H9 (cell line): ENCODE results near the gene LGR5. TPM values are rescaled to one million over a fixed set of nuclear protein-coding genes. Genes with fewer than 3 reads are reported as not detected.

ENCODE experiments used
- DNase-seq: peaks from one replicate; pipeline ENCODE4 v3.0.0-alpha.2; 2017
- H2AFZ ChIP-seq: one replicate; pipeline ENCODE4 v1.6.1; 2013; ENCODE audit warnings: mild to moderate bottlenecking, low read length, control low read depth, moderate library complexity
- H2AK5ac ChIP-seq: 2 replicates; pipeline ENCODE4 v1.6.1; 2013; ENCODE audit warnings: low read length, control low read depth, mixed read lengths; ENCODE audit not compliant: insufficient read length
- H2BK120ac ChIP-seq: one replicate; pipeline ENCODE4 v1.6.1; 2013; ENCODE audit warnings: low read depth, mild to moderate bottlenecking, low read length, control low read depth, inconsistent platforms; ENCODE audit not compliant: poor library complexity, severe bottlenecking
- H2BK12ac ChIP-seq: 2 replicates; pipeline ENCODE4 v1.6.1; 2013; ENCODE audit warnings: low read length, control low read depth, mixed read lengths, low read depth; ENCODE audit not compliant: insufficient read length
- H2BK15ac ChIP-seq: 2 replicates; pipeline ENCODE4 v1.6.1; 2013; ENCODE audit warnings: low read depth, low read length, control low read depth
- H2BK20ac ChIP-seq: one replicate; pipeline ENCODE4 v1.6.1; 2013; ENCODE audit warnings: low read depth, mild to moderate bottlenecking, low read length, control low read depth, inconsistent platforms; ENCODE audit not compliant: poor library complexity, severe bottlenecking
- H2BK5ac ChIP-seq: 2 replicates; pipeline ENCODE4 v1.6.1; 2013; ENCODE audit warnings: low read length, control low read depth, mixed read lengths; ENCODE audit not compliant: insufficient read length
- H3K14ac ChIP-seq: 2 replicates; pipeline ENCODE4 v1.6.1; 2013; ENCODE audit warnings: low read length, control low read depth; ENCODE audit not compliant: insufficient read depth
- H3K18ac ChIP-seq: 2 replicates; pipeline ENCODE4 v1.6.1; 2013; ENCODE audit warnings: low read depth, mild to moderate bottlenecking, mixed read lengths, low read length, control low read depth; ENCODE audit not compliant: insufficient read length
- H3K23ac ChIP-seq: 2 replicates; pipeline ENCODE4 v1.6.1; 2013; ENCODE audit warnings: low read length, control low read depth, mixed read lengths, low read depth; ENCODE audit not compliant: insufficient read length
- H3K23me2 ChIP-seq: 2 replicates; pipeline ENCODE4 v1.6.1; 2013; ENCODE audit warnings: low read depth, mild to moderate bottlenecking, mixed read lengths, low read length, control low read depth; ENCODE audit not compliant: insufficient read length, poor library complexity, severe bottlenecking
- H3K27ac ChIP-seq: 2 replicates; pipeline ENCODE4 v1.5.1; 2013; ENCODE audit warnings: low read length, control low read depth, mixed read lengths, low read depth; ENCODE audit not compliant: insufficient read length
- H3K27me3 ChIP-seq: 2 replicates; pipeline ENCODE4 v1.6.1; 2013; ENCODE audit warnings: low read length, control low read depth, inconsistent platforms; ENCODE audit not compliant: insufficient read depth
- H3K4ac ChIP-seq: 2 replicates; pipeline ENCODE4 v1.6.1; 2013; ENCODE audit warnings: low read depth, mild to moderate bottlenecking, control low read depth, inconsistent platforms, low read length, moderate library complexity
- H3K4me1 ChIP-seq: 2 replicates; pipeline ENCODE4 v1.6.1; 2013; ENCODE audit warnings: low read length, control low read depth, inconsistent platforms; ENCODE audit not compliant: insufficient read depth
- H3K4me2 ChIP-seq: 2 replicates; pipeline ENCODE4 v1.6.1; 2013; ENCODE audit warnings: low read length, control low read depth, mixed read lengths; ENCODE audit not compliant: insufficient read length, insufficient read depth
- H3K56ac ChIP-seq: 2 replicates; pipeline ENCODE4 v1.6.1; 2013; ENCODE audit warnings: low read depth, mild to moderate bottlenecking, mixed read lengths, low read length, control low read depth; ENCODE audit not compliant: insufficient read length
- H3K79me1 ChIP-seq: 2 replicates; pipeline ENCODE4 v1.6.1; 2013; ENCODE audit warnings: low read depth, mild to moderate bottlenecking, moderate library complexity, low read length, control low read depth, inconsistent platforms; ENCODE audit not compliant: insufficient read depth, poor library complexity, severe bottlenecking
- H3K79me2 ChIP-seq: 2 replicates; pipeline ENCODE4 v1.6.1; 2013; ENCODE audit warnings: low read length, control low read depth, inconsistent platforms; ENCODE audit not compliant: insufficient read depth
- H3K9ac ChIP-seq: 2 replicates; pipeline ENCODE4 v1.6.1; 2013; ENCODE audit warnings: low read length, control low read depth, mixed read lengths; ENCODE audit not compliant: insufficient read length; ENCODE audit errors: extremely low read depth
- H3K9me3 ChIP-seq: one replicate; pipeline ENCODE4 v1.6.1; 2013; ENCODE audit warnings: low read depth, low read length, inconsistent platforms; ENCODE audit not compliant: control insufficient read depth
- H3T11ph ChIP-seq: one replicate; pipeline ENCODE4 v1.6.1; 2013; ENCODE audit warnings: mild to moderate bottlenecking, low read length, control low read depth, inconsistent platforms
- H4K20me1 ChIP-seq: one replicate; pipeline ENCODE4 v1.6.1; 2013; ENCODE audit not compliant: control insufficient read depth, insufficient read length, insufficient read depth
- H4K5ac ChIP-seq: 2 replicates; pipeline ENCODE4 v1.6.1; 2013; ENCODE audit warnings: low read depth, mild to moderate bottlenecking, mixed read lengths, low read length, control low read depth; ENCODE audit not compliant: insufficient read length
- H4K8ac ChIP-seq: replicated peaks from 2 replicates; pipeline ENCODE4 v1.6.1; 2013; ENCODE audit warnings: low read length, control low read depth, mixed read lengths, low read depth; ENCODE audit not compliant: insufficient read length
- H4K91ac ChIP-seq: 2 replicates; pipeline ENCODE4 v1.6.1; 2013; ENCODE audit warnings: low read depth, mild to moderate bottlenecking, moderate library complexity, mixed read lengths, low read length, control low read depth; ENCODE audit not compliant: insufficient read length
- H3K27ac Mint-ChIP-seq, 3 experiments: 2 replicates in 2 of 3; 3 replicates in 1 of 3; pipeline ENCODE4 v1.8.0; 2020 to 2021; ENCODE audit warnings: mixed read lengths in 3 of 3, mild to moderate bottlenecking in 1 of 3, moderate library complexity in 1 of 3
- H3K27me3 Mint-ChIP-seq: 2 replicates; pipeline ENCODE4 v1.8.0; 2021; ENCODE audit warnings: low read depth, mild to moderate bottlenecking, moderate library complexity, mixed read lengths
- H3K36me3 Mint-ChIP-seq, 3 experiments: 2 replicates in 2 of 3; 3 replicates in 1 of 3; pipeline ENCODE4 v1.8.0; 2020 to 2021; ENCODE audit warnings: low read depth in 3 of 3, mixed read lengths in 3 of 3; ENCODE audit not compliant: insufficient read depth in 1 of 3
- H3K4me1 Mint-ChIP-seq, 2 experiments: 2 replicates each; pipeline ENCODE4 v1.8.0; 2020; ENCODE audit warnings: mixed read lengths in 2 of 2
- H3K4me3 Mint-ChIP-seq, 2 experiments: 2 replicates in 1 of 2; 3 replicates in 1 of 2; pipeline ENCODE4 v1.8.0; 2020 to 2021; ENCODE audit warnings: mild to moderate bottlenecking in 2 of 2, mixed read lengths in 2 of 2, moderate library complexity in 1 of 2
- H3K9me3 Mint-ChIP-seq, 2 experiments: 2 replicates in 1 of 2; 3 replicates in 1 of 2; pipeline ENCODE4 v1.8.0; 2020; ENCODE audit warnings: mild to moderate bottlenecking in 2 of 2, mixed read lengths in 2 of 2, moderate library complexity in 1 of 2
- WGBS: extraction: QIAGEN DNeasy Blood & Tissue Kit; methylation state at CpG from one replicate; pipeline ENCODE4 v1.1.7; 2013; ENCODE audit warnings: missing lambda C conversion rate, low lambda C conversion rate, mixed read lengths; ENCODE audit not compliant: insufficient read length; ENCODE audit errors: extremely low coverage; 5-methylcytosine and 5-hydroxymethylcytosine counted together
- total RNA-seq: library from RNA; stranded (reverse); gene quantifications from 2 replicates; pipeline ENCODE4 v1.2.1, GENCODE V29; 2021
- TF ChIP-seq, protein P1 (sequence below): fragments of 200-600 bp; sonication (generic); conservative IDR thresholded peaks from 3 replicates; pipeline ENCODE4 v1.8.0; 2021; ENCODE audit warnings: antibody characterized with exemption, mild to moderate bottlenecking

The LGR5 gene
- total RNA-seq, 1 experiment from 2014 or later: 0.09 TPM

DNA sequence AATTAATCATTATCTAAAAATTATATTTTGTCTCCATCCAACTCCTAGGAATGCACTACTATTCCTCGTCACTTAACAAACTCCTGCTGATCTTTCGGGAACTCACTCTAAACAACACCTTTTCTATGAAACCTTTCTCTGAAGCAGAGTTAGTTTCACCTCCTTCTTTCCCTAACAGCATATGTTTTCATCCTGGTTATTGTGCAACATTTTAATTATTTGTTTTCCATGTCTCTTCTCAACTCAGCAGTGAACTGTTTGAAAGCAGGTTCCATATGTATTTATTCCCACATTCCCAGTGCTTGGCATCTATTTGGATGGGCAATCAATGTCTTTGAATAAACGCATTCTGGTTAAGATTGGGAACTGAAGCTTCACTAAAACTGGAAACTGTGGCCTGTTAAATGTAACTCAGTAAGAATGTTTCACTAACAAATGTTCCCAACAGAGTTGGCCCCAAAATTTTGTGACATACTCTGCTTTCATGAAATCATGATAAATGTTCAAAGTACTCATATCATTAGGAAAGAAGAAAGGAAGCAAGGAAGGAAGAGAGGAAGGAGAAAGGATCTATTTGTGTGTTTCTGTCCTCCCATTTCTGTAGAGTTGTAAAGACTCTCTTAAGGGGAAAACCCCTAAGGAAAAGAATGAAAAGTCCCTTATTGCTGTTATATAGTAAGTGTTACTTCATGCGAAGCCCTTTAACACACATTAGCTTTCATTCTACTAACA is 13.9 kb upstream of the LGR5 start:
- H2BK15ac ChIP-seq: no peak overlapping the region
- no peak overlapping the region for H3K27ac ChIP-seq
- H3K27me3 ChIP-seq: no peaks in the 10 kb centered on the region
- no peak overlapping the region for H3K4me2 ChIP-seq
- no peak overlapping the region for H2BK5ac ChIP-seq
- no peak overlapping the region for H3K14ac ChIP-seq
- no peaks in the 10 kb centered on the region for H3K23me2 ChIP-seq
- no peak overlapping the region for H4K91ac ChIP-seq
- H2BK12ac ChIP-seq: no peak overlapping the region
- no peaks in the 10 kb centered on the region for H3K79me2 ChIP-seq
- no peak overlapping the region for H2AFZ ChIP-seq
- no peak overlapping the region for H3K4me3 Mint-ChIP-seq
- H2AK5ac ChIP-seq: no peak overlapping the region
- no peak overlapping the region for H4K5ac ChIP-seq
- H3K27me3 Mint-ChIP-seq: peaks cover 3% of the 10 kb centered on the region
- no peak overlapping the region for H3K18ac ChIP-seq
- no peak overlapping the region for H3T11ph ChIP-seq
- H3K4me1 ChIP-seq: no peaks in the 10 kb centered on the region
- H2BK120ac ChIP-seq: no peak overlapping the region
- no peak overlapping the region for H3K27ac Mint-ChIP-seq
- no peaks in the 10 kb centered on the region for H3K36me3 Mint-ChIP-seq
- TF ChIP-seq, protein P1, sequence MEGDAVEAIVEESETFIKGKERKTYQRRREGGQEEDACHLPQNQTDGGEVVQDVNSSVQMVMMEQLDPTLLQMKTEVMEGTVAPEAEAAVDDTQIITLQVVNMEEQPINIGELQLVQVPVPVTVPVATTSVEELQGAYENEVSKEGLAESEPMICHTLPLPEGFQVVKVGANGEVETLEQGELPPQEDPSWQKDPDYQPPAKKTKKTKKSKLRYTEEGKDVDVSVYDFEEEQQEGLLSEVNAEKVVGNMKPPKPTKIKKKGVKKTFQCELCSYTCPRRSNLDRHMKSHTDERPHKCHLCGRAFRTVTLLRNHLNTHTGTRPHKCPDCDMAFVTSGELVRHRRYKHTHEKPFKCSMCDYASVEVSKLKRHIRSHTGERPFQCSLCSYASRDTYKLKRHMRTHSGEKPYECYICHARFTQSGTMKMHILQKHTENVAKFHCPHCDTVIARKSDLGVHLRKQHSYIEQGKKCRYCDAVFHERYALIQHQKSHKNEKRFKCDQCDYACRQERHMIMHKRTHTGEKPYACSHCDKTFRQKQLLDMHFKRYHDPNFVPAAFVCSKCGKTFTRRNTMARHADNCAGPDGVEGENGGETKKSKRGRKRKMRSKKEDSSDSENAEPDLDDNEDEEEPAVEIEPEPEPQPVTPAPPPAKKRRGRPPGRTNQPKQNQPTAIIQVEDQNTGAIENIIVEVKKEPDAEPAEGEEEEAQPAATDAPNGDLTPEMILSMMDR: no peak
- WGBS: no CpG with 5 or more reads among the region's 4 CpGs
- no peak overlapping the region for H4K8ac ChIP-seq
- no peak overlapping the region for H3K23ac ChIP-seq
- H2BK20ac ChIP-seq: no peak overlapping the region
- no peaks in the 10 kb centered on the region for H3K9me3 ChIP-seq
- no peak overlapping the region for H3K56ac ChIP-seq
- no peak overlapping the region for H3K4ac ChIP-seq
- no peaks in the 10 kb centered on the region for H4K20me1 ChIP-seq
- no peaks in the 10 kb centered on the region for H3K9me3 Mint-ChIP-seq
- H3K79me1 ChIP-seq: no peaks in the 10 kb centered on the region
- H3K9ac ChIP-seq: no peak overlapping the region
- DNase-seq: no peak
- H3K4me1 Mint-ChIP-seq: peaks cover 0 to 2% of the 10 kb centered on the region in 2 experiments; a peak in 1 of 4 replicates
